ENCODE data around the gene UNC119. TPM values are rescaled to one million over a fixed set of nuclear protein-coding genes. Genes with fewer than 3 reads are reported as not detected.

The UNC119 gene
- total and polyA plus RNA-seq, 2 of the 13 experiments (the other 11 are each of a cell fraction or from before 2014, with no cell fraction given): 10.4 to 63.1 TPM

DNA sequence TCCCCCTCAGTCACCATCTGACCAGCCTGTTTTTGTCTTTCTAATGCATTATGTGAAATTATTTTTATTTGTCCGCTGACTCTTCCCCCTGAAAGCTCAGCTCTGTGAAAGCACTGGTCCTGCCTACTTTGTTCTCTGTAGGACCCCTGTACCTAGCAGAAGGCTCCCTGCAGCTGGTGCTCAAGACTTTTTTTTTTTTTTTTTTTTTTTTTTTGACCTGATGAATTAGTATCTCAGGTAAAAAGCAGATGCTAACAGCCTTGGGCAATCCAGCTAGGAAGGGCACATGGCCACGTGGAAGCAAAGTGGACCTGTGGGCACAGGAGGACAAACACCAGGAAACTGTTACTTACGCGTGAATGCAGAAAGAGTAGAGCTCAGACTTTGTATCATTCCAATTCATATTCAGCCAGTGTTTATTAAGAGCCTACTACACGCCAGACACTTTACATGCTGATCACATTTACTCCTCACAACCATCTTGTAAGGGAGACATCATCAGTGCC lies 629 bp upstream of the UNC119 start:
- Histone ChIP-seq H4K20me1 (ENCODE audit: insufficient read depth, low read length) (no peaks in the 10 kb centered on the region), H3K36me3 (replicated peaks in 1 of 2; ENCODE audit: control insufficient read depth in 1 of 2, insufficient read depth in 2 of 2, low read length in 2 of 2) (peaks cover 13 to 39% of the 10 kb centered on the region in 2 experiments), H3K9me3 (ENCODE audit: low read length) (no peaks in the 10 kb centered on the region), H3K27ac (ENCODE audit: extremely low read length, insufficient read depth, low read length) (no peak overlapping the region), H3K79me2 (ENCODE audit: insufficient read depth, low read length) (no peaks in the 10 kb centered on the region), H3K27me3 (ENCODE audit: control insufficient read depth in 1 of 2, insufficient read depth in 2 of 2, low read length in 2 of 2) (no peaks in the 10 kb centered on the region), H2AFZ (ENCODE audit: low read length) (no peak overlapping the region), H3K9ac (ENCODE audit: insufficient read depth, low read depth, low read length) (no peak overlapping the region), H3K4me3 (replicated peaks in 1 of 3; ENCODE audit: insufficient read depth in 1 of 3, low read depth in 2 of 3, low read length in 3 of 3) (peak overlapping the region in 1 of 3 experiments; percentile 88; a peak in 1 of 6 replicates), H3K4me1 (ENCODE audit: insufficient read depth, low read length) (peaks cover 39% of the 10 kb centered on the region), H3K4me2 (ENCODE audit: low read depth, low read length) (peak overlapping the region; percentile 56)
- ChIA-PET POLR2A (interaction anchor here (1.2 to 1.5 kb wide), 3 partner anchors 17 to 24 kb away, joined by 3 to 8 read pairs (median 4); partner anchors contain the start of genes ALDOC and PIGS), CTCF (ENCODE audit: low intra/inter-chr PET ratio, low total read pairs) (no interaction called here)
- DNase-seq (ENCODE audit: low spot score) (no peak), FAIRE-seq (no peak), ATAC-seq (no peak)
- in situ Hi-C loops (cut with HindIII; ENCODE audit: extremely low pct_ligation_motif_present, low pct_unique_long_range_greater_than_20kb): no loop called here
- intact Hi-C loops (cut with micrococcal nuclease; ENCODE audit: unreplicated experiment): no loop called here
- 94% methylated on average over 5 of the region's 5 CpGs for WGBS (ENCODE audit: low lambda C conversion rate)
- BruUV-seq (replicated peaks): no TSS peak
- TF ChIP-seq, protein P1, sequence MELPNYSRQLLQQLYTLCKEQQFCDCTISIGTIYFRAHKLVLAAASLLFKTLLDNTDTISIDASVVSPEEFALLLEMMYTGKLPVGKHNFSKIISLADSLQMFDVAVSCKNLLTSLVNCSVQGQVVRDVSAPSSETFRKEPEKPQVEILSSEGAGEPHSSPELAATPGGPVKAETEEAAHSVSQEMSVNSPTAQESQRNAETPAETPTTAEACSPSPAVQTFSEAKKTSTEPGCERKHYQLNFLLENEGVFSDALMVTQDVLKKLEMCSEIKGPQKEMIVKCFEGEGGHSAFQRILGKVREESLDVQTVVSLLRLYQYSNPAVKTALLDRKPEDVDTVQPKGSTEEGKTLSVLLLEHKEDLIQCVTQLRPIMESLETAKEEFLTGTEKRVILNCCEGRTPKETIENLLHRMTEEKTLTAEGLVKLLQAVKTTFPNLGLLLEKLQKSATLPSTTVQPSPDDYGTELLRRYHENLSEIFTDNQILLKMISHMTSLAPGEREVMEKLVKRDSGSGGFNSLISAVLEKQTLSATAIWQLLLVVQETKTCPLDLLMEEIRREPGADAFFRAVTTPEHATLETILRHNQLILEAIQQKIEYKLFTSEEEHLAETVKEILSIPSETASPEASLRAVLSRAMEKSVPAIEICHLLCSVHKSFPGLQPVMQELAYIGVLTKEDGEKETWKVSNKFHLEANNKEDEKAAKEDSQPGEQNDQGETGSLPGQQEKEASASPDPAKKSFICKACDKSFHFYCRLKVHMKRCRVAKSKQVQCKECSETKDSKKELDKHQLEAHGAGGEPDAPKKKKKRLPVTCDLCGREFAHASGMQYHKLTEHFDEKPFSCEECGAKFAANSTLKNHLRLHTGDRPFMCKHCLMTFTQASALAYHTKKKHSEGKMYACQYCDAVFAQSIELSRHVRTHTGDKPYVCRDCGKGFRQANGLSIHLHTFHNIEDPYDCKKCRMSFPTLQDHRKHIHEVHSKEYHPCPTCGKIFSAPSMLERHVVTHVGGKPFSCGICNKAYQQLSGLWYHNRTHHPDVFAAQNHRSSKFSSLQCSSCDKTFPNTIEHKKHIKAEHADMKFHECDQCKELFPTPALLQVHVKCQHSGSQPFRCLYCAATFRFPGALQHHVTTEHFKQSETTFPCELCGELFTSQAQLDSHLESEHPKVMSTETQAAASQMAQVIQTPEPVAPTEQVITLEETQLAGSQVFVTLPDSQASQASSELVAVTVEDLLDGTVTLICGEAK (IDR thresholded peaks at IDR 0.05): no peak
- TF ChIP-seq, protein P1 (CRISPR knock-in tag; IDR thresholded peaks at IDR 0.05): no peak
- TF ChIP-seq ZZZ3 (CRISPR knock-in tag; IDR thresholded peaks at IDR 0.05; ENCODE audit: borderline replicate concordance) (no peak), ZNF224 (CRISPR knock-in tag; IDR thresholded peaks at IDR 0.05) (no peak), ZNF292 (CRISPR knock-in tag; IDR thresholded peaks at IDR 0.05; ENCODE audit: borderline replicate concordance, low read depth) (no peak), ZNF326 (CRISPR knock-in tag; IDR thresholded peaks at IDR 0.05; ENCODE audit: borderline replicate concordance) (no peak), ARNTL (CRISPR knock-in tag; IDR thresholded peaks at IDR 0.05) (no peak), ZNF879 (CRISPR knock-in tag; IDR thresholded peaks at IDR 0.05) (no peak), MAF1 (CRISPR knock-in tag; IDR thresholded peaks at IDR 0.05; ENCODE audit: borderline replicate concordance) (no peak), TCF12 (IDR thresholded peaks at IDR 0.05) (no peak), TCF12 (CRISPR knock-in tag; IDR thresholded peaks at IDR 0.05) (no peak)
- TF ChIP-seq, protein P2, sequence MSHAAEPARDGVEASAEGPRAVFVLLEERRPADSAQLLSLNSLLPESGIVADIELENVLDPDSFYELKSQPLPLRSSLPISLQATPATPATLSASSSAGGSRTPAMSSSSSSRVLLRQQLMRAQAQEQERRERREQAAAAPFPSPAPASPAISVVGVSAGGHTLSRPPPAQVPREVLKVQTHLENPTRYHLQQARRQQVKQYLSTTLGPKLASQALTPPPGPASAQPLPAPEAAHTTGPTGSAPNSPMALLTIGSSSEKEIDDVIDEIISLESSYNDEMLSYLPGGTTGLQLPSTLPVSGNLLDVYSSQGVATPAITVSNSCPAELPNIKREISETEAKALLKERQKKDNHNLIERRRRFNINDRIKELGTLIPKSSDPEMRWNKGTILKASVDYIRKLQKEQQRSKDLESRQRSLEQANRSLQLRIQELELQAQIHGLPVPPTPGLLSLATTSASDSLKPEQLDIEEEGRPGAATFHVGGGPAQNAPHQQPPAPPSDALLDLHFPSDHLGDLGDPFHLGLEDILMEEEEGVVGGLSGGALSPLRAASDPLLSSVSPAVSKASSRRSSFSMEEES (CRISPR knock-in tag; IDR thresholded peaks at IDR 0.05): no peak
- TF ChIP-seq, protein P3, sequence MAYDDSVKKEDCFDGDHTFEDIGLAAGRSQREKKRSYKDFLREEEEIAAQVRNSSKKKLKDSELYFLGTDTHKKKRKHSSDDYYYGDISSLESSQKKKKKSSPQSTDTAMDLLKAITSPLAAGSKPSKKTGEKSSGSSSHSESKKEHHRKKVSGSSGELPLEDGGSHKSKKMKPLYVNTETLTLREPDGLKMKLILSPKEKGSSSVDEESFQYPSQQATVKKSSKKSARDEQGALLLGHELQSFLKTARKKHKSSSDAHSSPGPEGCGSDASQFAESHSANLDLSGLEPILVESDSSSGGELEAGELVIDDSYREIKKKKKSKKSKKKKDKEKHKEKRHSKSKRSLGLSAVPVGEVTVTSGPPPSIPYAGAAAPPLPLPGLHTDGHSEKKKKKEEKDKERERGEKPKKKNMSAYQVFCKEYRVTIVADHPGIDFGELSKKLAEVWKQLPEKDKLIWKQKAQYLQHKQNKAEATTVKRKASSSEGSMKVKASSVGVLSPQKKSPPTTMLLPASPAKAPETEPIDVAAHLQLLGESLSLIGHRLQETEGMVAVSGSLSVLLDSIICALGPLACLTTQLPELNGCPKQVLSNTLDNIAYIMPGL (CRISPR knock-in tag; IDR thresholded peaks at IDR 0.05; ENCODE audit: borderline replicate concordance in 1 of 2, low read depth in 1 of 2): no peak
